Pancreas (tissue), 10 donors: ENCODE results near the gene ATP5F1E. TPM values are rescaled to one million over a fixed set of nuclear protein-coding genes. Genes with fewer than 3 reads are reported as not detected.

ENCODE experiments used
- ATAC-seq, 4 donors: fragments of 200-7000 bp; cut with Tn5 transposase; one replicate each; pipeline versions ENCODE4 v1.8.0 to v1.9.1; 2020; ENCODE audit warnings: mild to moderate bottlenecking in 4 of 4, moderate library complexity in 4 of 4
- DNase-seq, 6 donors: peaks; one replicate each; pipeline ENCODE4 v3.0.0-alpha.2; 2020
- FAIRE-seq: peaks from 2 replicates; lab custom pipeline; 2012; peaks lifted over from hg19 to GRCh38; lab: Jason Lieb, UNC
- H3K27ac ChIP-seq, 4 donors: fragments of 200-600 bp; sonication (generic); 1 replicate in 3 of 4; 2 replicates in 1 of 4; pipeline versions ENCODE4 v1.5.0 to v1.8.0; 2020
- H3K27me3 ChIP-seq, 4 donors: fragments of 200-600 bp; one replicate each; pipeline ENCODE4 v1.8.0; 2021
- H3K36me3 ChIP-seq, 3 donors: fragments of 200-600 bp; sonication (generic) in 1 of 3; one replicate each; pipeline versions ENCODE4 v1.5.0 to v1.8.0; 2020 to 2021
- H3K4me1 ChIP-seq, 3 donors: fragments of 200-600 bp; one replicate each; pipeline ENCODE4 v1.8.0; 2021
- H3K4me3 ChIP-seq, 4 donors: fragments of 200-600 bp; sonication (generic) in 2 of 4; one replicate each; pipeline versions ENCODE4 v1.5.0 to v1.8.0; 2020 to 2021
- H3K9me3 ChIP-seq, 4 donors: fragments of 200-600 bp; one replicate each; pipeline ENCODE4 v1.8.0; 2021
- WGBS, 2 donors: extraction: QIAGEN DNeasy Blood & Tissue Kit; methylation state at CpG; one replicate each; pipeline ENCODE4 v1.1.7; 2013; 5-methylcytosine and 5-hydroxymethylcytosine counted together
- intact Hi-C, 3 donors: fragments of 100-400 bp; cut with DNase I; formaldehyde crosslinking; loops; one replicate each; pipeline versions ENCODE4 v1.11.1 to v1.14.2; 2022
- polyA plus RNA-seq, 2 donors: library from polyadenylated mRNA; stranded (reverse); fragments of 200-250 nt; gene quantifications; one replicate each; pipeline ENCODE4 v1.2.3, GENCODE V29; 2013
- total RNA-seq, 6 donors: library from RNA; stranded (reverse); fragmentation: NEBNext Ultra II Directional in 4 of 6; extraction: Animal tissue kit (Norgen Biotek cat#: 25700) in 4 of 6; gene quantifications; one replicate each; pipeline versions ENCODE4 v1.2.1 to v1.2.4, GENCODE V29; 2021 to 2023
- TF ChIP-seq, protein P1 (sequence below), 4 donors: fragments of 200-600 bp; sonication (generic) in 3 of 4; IDR thresholded peaks; one replicate each; pipeline versions ENCODE4 v1.5.0 to v1.8.0; 2021; ENCODE audit warnings: antibody characterized with exemption in 4 of 4
- donor health status: healthy with polysubstance abuse.
- donor health status: DM: no; HTN: no; CAD: no; lungs with moderate emphysema.
- donor health status: DM: no; HTN: no; CAD: no.
- donor health status: control.
- donor health status: control.
- donor health status: Bipolar disorder and iron deficiency.
- donor health status: DM: yes; HTN: yes; CAD: no.
- donor health status: DM: no; HTN: no; CAD: no.
- donor health status: DM: no; HTN: no; CAD: no.
- donor health status: DM: yes; HTN: yes; CAD: no.

Gene ATP5F1E
- total and polyA plus RNA-seq, 8 donors: 11.2 to 38.0 (median 23.8) TPM

DNA sequence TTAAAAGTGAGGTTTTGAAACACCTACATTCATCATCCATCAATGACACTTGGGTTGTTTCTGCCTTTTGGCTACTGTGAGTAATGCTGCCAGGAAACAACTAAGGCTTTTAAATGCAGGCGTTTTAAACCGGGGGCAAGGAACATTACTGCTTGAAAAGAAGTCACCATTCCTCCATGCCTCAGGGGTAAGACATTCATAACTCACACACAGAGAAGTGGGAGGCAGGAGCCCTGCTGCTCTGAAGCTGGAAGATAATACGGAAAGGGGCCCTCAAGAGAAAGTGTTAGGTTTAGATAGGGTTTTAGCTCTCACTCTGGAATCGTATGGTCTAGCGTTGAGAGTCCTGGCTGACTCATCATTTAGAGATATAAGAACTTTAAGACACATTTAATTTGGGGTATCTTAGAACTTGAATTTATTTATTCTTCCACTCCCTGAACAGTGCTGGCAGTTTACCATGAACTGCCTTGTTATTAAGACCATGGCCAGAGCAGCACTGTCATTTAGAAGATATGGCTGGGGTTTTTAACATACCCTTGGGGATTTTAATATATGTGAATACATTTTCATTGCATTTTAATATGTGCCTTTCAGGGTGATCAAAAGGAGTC is 11.1 kb downstream of the ATP5F1E start:
- H3K4me3 ChIP-seq: no peak overlapping the region
- 82% methylated on average over 5 of the region's 5 CpGs for WGBS, 2 donors
- intact Hi-C loops: no loop called here
- DNase-seq: no peak
- no peaks in the 10 kb centered on the region for H3K9me3 ChIP-seq
- no peak overlapping the region for H3K27ac ChIP-seq
- FAIRE-seq: no peak
- ATAC-seq: no peak
- H3K4me1 ChIP-seq: no peaks in the 10 kb centered on the region
- TF ChIP-seq, protein P1, sequence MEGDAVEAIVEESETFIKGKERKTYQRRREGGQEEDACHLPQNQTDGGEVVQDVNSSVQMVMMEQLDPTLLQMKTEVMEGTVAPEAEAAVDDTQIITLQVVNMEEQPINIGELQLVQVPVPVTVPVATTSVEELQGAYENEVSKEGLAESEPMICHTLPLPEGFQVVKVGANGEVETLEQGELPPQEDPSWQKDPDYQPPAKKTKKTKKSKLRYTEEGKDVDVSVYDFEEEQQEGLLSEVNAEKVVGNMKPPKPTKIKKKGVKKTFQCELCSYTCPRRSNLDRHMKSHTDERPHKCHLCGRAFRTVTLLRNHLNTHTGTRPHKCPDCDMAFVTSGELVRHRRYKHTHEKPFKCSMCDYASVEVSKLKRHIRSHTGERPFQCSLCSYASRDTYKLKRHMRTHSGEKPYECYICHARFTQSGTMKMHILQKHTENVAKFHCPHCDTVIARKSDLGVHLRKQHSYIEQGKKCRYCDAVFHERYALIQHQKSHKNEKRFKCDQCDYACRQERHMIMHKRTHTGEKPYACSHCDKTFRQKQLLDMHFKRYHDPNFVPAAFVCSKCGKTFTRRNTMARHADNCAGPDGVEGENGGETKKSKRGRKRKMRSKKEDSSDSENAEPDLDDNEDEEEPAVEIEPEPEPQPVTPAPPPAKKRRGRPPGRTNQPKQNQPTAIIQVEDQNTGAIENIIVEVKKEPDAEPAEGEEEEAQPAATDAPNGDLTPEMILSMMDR (IDR thresholded peaks at IDR 0.05): no peak
- no peaks in the 10 kb centered on the region for H3K36me3 ChIP-seq
- H3K27me3 ChIP-seq: no peaks in the 10 kb centered on the region

DNA sequence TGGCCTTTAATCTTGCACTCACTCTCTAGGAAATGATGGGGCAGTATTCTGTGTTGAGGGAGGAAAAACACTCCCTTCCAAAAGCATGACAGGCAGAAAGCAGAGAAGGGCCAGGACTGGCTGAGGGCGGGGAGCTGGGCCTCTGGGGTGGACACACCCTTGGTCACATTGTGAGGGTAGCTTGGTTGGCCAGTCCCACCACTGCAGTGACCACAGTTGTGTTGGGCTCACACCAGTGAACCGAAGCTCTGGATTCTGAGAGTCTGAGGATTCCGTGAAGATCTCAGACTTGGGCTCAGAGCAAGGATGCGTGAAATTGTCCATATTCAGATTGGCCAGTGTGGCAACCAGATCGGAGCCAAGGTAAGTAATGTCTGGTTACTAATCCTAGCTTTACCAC is 12.9 kb downstream of the ATP5F1E start, which contains the start of gene TUBB1:
Gene TUBB1 (plus strand): TSS at position 213 of the 400 bp plus-strand sequence. CDS start 94 bp downstream, at position 307.
- H3K27ac ChIP-seq: no peak within 1 kb of the TSS
- ATAC-seq (no peak), DNase-seq (no peak), FAIRE-seq (no peak)
- intact Hi-C loops: no loop called here
- no peaks in the 10 kb centered on the region for H3K36me3 ChIP-seq
- WGBS, 2 donors: 96% methylated on average over 5 of the region's 5 CpGs
- H3K4me1 ChIP-seq: no peaks in the 10 kb centered on the region
- no peaks in the 10 kb centered on the region for H3K9me3 ChIP-seq
- no peaks in the 10 kb centered on the region for H3K27me3 ChIP-seq
- no peak within 1 kb of the TSS for H3K4me3 ChIP-seq
- TF ChIP-seq, protein P1 (IDR thresholded peaks at IDR 0.05): no peak

DNA sequence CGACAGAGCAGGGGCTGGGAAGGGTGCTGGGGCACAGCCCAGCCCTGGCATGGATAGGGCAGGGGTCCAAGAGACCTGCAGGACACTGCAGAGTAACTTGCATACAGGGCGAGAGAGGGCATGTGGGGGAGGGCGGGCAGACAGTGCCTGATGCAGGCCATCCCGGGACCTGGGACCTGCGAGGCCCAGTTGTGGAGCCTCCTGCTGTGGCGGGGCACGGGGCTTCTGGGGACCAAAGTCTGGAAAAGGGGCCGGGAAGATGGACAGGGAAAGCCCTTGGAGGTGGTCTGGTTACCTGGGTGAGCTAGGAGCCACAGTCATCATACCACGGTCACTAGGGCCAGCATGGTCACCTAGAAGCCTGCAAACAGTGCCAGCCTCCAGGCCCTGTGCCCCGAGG is 13.3 kb downstream of the ATP5F1E start:
- intact Hi-C loops: no loop called here
- Histone ChIP-seq H3K27ac (no peak overlapping the region), H3K36me3 (no peaks in the 10 kb centered on the region), H3K4me1 (no peaks in the 10 kb centered on the region), H3K9me3 (no peaks in the 10 kb centered on the region), H3K4me3 (no peak overlapping the region), H3K27me3 (no peaks in the 10 kb centered on the region)
- WGBS, 2 donors: 94% methylated on average over 8 to 10 of the region's 10 CpGs
- TF ChIP-seq, protein P1 (IDR thresholded peaks at IDR 0.05): no peak
- ATAC-seq (no peak), FAIRE-seq (no peak), DNase-seq (peak in 2 of 6 donors; percentile 21 to 55)

DNA sequence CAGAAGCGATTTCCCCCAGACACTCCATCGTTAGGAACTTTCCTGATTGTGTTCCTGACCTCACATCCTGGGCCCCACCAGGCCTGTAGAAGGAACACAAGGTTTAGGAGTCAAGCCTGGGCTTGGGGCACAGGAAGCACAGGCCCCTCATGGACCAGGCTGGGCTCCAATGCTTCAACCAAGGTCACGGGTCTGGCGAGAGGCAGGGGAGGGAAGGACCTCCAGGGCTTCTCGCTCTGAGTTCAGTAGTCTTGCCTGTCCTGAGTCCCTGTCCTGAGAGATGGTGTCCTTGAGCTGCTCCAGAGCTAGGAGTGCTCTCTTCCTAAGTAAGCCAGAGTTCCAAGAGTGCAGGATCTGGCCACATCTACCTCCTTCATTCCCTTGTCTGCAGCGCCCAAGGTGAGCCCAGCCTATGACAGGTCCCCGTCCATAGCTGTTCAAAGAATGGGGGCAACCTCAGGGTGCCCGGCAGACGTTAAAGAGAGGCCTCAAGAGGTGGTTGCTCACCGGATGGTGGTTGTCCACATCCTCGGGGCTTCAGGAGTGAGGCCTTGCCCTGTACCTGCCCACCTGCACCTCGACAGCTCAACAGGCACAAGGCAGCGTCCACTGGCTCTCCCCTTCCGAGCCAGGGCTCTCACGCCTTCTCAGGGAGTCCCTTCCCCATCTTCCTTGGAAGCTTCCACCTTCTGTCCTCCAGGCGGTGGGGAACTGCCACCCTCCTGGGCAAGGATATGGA is 14.5 kb downstream of the ATP5F1E start:
- H3K4me3 ChIP-seq: no peak overlapping the region
- 90 to 93% methylated on average over 14 to 16 of the region's 16 CpGs for WGBS, 2 donors
- H3K27ac ChIP-seq: no peak overlapping the region
- no peaks in the 10 kb centered on the region for H3K4me1 ChIP-seq
- TF ChIP-seq, protein P1 (IDR thresholded peaks at IDR 0.05): no peak
- no peak for ATAC-seq
- FAIRE-seq: no peak
- DNase-seq: peak in 2 of 6 donors; percentile 12 to 51
- H3K27me3 ChIP-seq: no peaks in the 10 kb centered on the region
- H3K9me3 ChIP-seq: no peaks in the 10 kb centered on the region
- H3K36me3 ChIP-seq: no peaks in the 10 kb centered on the region
- intact Hi-C loops: no loop called here
